Measurements from ENCODE around the gene COCH. TPM values are rescaled to one million over a fixed set of nuclear protein-coding genes. Genes with fewer than 3 reads are reported as not detected.

The COCH gene
- total RNA-seq: 36.4 TPM

DNA sequence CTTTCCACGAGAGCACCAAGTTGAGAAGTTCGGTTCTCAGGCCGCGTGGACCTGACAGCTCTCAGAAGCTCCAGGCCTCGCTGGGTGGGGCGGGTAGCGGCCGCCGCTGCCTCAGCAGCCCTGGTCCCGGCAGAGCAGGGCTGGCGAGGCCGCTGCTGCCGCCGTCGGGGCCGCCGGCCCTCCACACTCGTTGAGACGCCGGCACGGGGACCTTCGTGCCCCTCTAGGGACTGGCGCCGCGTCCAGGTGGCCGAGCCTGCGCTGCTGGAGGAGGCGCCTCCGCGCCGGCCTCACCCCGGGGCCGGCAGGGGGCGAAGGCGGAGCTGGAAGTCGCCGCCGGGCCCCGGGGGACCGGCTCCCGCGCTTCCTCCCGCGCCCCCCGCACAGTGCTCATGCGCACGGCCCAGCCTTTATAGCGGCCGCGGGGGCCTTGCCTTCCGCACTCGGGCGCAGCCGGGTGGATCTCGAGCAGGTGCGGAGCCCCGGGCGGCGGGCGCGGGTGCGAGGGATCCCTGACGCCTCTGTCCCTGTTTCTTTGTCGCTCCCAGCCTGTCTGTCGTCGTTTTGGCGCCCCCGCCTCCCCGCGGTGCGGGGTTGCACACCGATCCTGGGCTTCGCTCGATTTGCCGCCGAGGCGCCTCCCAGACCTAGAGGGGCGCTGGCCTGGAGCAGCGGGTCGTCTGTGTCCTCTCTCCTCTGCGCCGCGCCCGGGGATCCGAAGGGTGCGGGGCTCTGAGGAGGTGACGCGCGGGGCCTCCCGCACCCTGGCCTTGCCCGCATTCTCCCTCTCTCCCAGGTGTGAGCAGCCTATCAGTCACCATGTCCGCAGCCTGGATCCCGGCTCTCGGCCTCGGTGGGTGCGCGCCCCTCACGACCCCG lies at the start of gene COCH:
Gene COCH (plus strand): TSS at position 440 of the 879 bp plus-strand sequence. CDS start 380 bp downstream, at position 820.

Other genes starting within 250 kb of the COCH start
- 21.0 TPM for gene AP4S1, start 151.1 kb downstream of the COCH start, total RNA-seq
- 122 TPM for gene STRN3, start 151.8 kb downstream of the COCH start, total RNA-seq

Data from diencephalon (tissue), 1 donor.